GM12891 (cell line): Measurements from ENCODE around the gene FAM156A. TPM values are rescaled to one million over a fixed set of nuclear protein-coding genes. Genes with fewer than 3 reads are reported as not detected.
"Not testable (repeated sequence)": the region's sequence is repeated elsewhere in the genome, so short reads cannot be mapped to it uniquely, and the experiment has no call there.

Experiments used
- DNase-seq: peaks from one replicate; pipeline ENCODE4 v3.0.0; 2011; ENCODE audit warnings: low spot score; ENCODE audit not compliant: insufficient read length
- FAIRE-seq: peaks from 2 replicates; lab custom pipeline; 2011; peaks lifted over from hg19 to GRCh38; lab: Jason Lieb, UNC
- PAX5 ChIP-seq: IDR thresholded peaks from 2 replicates; pipeline ENCODE4 v1.6.1; 2011; ENCODE audit warnings: low read length, moderate library complexity, mild to moderate bottlenecking; ENCODE audit not compliant: insufficient read depth, severe bottlenecking
- POLR2A ChIP-seq: IDR thresholded peaks from 2 replicates; pipeline ENCODE4 v1.6.1; 2011; ENCODE audit warnings: low read depth, low read length, control low read depth
- POLR2AphosphoS5 ChIP-seq: IDR thresholded peaks from 2 replicates; pipeline ENCODE4 v1.6.1; 2011; ENCODE audit warnings: low read depth, low read length, control low read depth
- POU2F2 ChIP-seq: IDR thresholded peaks from 2 replicates; pipeline ENCODE4 v1.6.1; 2011; ENCODE audit warnings: low read depth, mild to moderate bottlenecking, control low read depth, low read length, moderate library complexity
- SPI1 ChIP-seq: IDR thresholded peaks from 2 replicates; pipeline ENCODE4 v1.6.1; 2011; ENCODE audit warnings: low read depth, low read length, control low read depth
- TAF1 ChIP-seq: IDR thresholded peaks from 2 replicates; pipeline ENCODE4 v1.6.1; 2011; ENCODE audit warnings: low read depth, low read length, control low read depth
- polyA plus RNA-seq: library from polyadenylated mRNA; unstranded; fragments of >200 nt; gene quantifications from one replicate; pipeline ENCODE4 v1.2.1, GENCODE V29; 2012; ENCODE audit warnings: low read depth, missing spikeins, inconsistent platforms; ENCODE audit not compliant: missing spikeins

FAM156A gene
- polyA plus RNA-seq, result 23.1 TPM

GRCh38 chrX:52958113-52958959, at the start of gene FAM156A:
FAM156A (minus strand) TSS chrX:52958518; CDS start chrX:52948588, 9,930 bp downstream.
- not testable (repeated sequence) for DNase-seq
- FAIRE-seq, result peak; percentile 100

- FAIRE-seq (no peak), DNase-seq (no peak)
- no peak for TF ChIP-seq POU2F2
- no peak for TF ChIP-seq TAF1
- TF ChIP-seq POLR2A, result no peak
- TF ChIP-seq PAX5, result no peak
- no peak for TF ChIP-seq SPI1
- TF ChIP-seq POLR2AphosphoS5, result no peak
These were observed 47.0 kb upstream of the FAM156A start for GRCh38 chrX:53005327-53005726.

GRCh38 chrX:53004811-53005210, 46.5 kb upstream of the FAM156A start:
- TF ChIP-seq SPI1 (no peak), PAX5 (no peak), POU2F2 (no peak), POLR2A (no peak), TAF1 (no peak), POLR2AphosphoS5 (no peak)
- DNase-seq, result no peak
- no peak for FAIRE-seq

GRCh38 chrX:53004038-53004437, 45.7 kb upstream of the FAM156A start:
- TF ChIP-seq POU2F2 (no peak), POLR2A (no peak), POLR2AphosphoS5 (no peak), PAX5 (no peak), TAF1 (no peak), SPI1 (no peak)
- no peak for FAIRE-seq
- no peak for DNase-seq

- DNase-seq (no peak), FAIRE-seq (no peak)
- TF ChIP-seq POLR2A (no peak), SPI1 (no peak), PAX5 (no peak), POLR2AphosphoS5 (no peak), POU2F2 (no peak), TAF1 (no peak)
These were observed 44.8 kb upstream of the FAM156A start for GRCh38 chrX:53003111-53003510.

GRCh38 chrX:53001958-53002357, 43.6 kb upstream of the FAM156A start:
- TF ChIP-seq POU2F2, result no peak
- no peak for TF ChIP-seq POLR2AphosphoS5
- TF ChIP-seq PAX5, result no peak
- no peak for TF ChIP-seq TAF1
- no peak for TF ChIP-seq POLR2A
- TF ChIP-seq SPI1, result no peak
- DNase-seq (no peak), FAIRE-seq (no peak)

- no peak for TF ChIP-seq POLR2A
- TF ChIP-seq PAX5, result no peak
- TF ChIP-seq SPI1, result no peak
- no peak for TF ChIP-seq TAF1
- TF ChIP-seq POU2F2, result no peak
- TF ChIP-seq POLR2AphosphoS5, result no peak
- FAIRE-seq (no peak), DNase-seq (no peak)
These were observed 42.3 kb upstream of the FAM156A start for GRCh38 chrX:53000447-53001135.

- no peak for TF ChIP-seq POU2F2
- TF ChIP-seq PAX5, result no peak
- no peak for TF ChIP-seq TAF1
- no peak for TF ChIP-seq POLR2AphosphoS5
- no peak for TF ChIP-seq POLR2A
- no peak for TF ChIP-seq SPI1
- FAIRE-seq (no peak), DNase-seq (no peak)
These were observed 37.6 kb upstream of the FAM156A start for GRCh38 chrX:52995987-52996331.

- FAIRE-seq, result peak; percentile 100
- no peak for TF ChIP-seq SPI1
- TF ChIP-seq POLR2A, result 0 out of 2 replicates have a peak, but pooled peaks have one; percentile 16
- TF ChIP-seq POU2F2, result no peak
- no peak for TF ChIP-seq PAX5
- peak; percentile 29; the same call in 1 of the 2 replicates for TF ChIP-seq TAF1
- TF ChIP-seq POLR2AphosphoS5, result no peak
- peak; percentile 62 for DNase-seq
These were observed 37.0 kb upstream of the FAM156A start for GRCh38 chrX:52995135-52995986.
